GM18861 (cell line): Measurements from ENCODE around the gene RIBC1.
"Not testable (repeated sequence)": the region's sequence is repeated elsewhere in the genome, so short reads cannot be mapped to it uniquely, and the experiment has no call there.

Experiments used
- ATAC-seq: cut with Tn5 transposase; IDR thresholded peaks from one replicate; pipeline ENCODE4 v1.9.1; 2021; ENCODE audit not compliant: unreplicated experiment

RIBC1 gene

DNA sequence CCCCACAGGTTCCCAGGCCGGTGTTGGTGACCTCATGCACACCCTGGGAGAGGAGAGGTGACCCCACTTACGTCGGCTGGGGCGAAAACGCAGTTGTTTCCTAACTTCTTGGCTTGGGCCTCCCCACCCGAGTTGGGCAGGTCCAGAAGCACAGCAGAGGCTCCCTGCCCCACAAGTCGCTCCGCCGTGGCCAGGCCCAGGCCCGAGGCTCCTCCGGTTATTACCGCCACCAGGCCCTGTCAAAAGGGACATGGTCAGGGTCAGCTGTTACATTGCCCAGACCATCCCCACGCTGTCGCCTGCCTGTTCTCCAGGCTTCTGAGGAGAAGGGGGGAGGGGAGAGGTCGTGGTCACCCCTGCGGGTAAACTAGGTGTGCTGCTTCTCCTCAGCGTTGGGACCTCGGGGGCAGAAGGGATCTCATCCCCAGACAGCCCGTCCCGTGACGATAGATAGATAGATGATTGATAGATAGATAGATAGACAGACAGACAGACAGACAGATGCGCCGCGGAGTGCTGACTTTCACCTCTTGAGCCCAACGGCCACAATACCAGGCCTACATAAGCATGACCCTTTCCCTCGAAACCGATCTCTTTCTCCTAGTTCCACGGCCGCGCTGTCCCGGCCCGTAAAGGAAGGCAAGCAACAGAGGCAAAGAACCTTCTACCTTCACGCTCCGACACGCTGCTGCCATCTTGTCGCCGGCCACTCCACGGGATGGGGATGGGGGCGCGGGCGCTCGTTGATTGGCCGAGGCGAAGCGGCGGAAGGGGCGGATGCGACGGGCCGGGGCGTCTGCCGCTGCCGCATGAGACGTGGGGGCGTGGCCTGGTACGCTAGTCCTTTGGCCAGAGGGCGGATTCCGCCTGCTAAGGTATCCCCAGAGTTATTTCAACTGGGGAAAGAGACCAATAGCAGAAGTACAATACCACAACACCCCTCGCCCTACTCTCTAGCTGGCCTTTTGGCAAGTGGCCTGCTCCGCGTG, 11.3 kb downstream of the RIBC1 start, which contains the start of gene HSD17B10:
HSD17B10 (minus strand) TSS at position 720 of the 989 bp plus-strand sequence; CDS start at position 695, 25 bp downstream.
- peak; percentile 76 for ATAC-seq

DNA sequence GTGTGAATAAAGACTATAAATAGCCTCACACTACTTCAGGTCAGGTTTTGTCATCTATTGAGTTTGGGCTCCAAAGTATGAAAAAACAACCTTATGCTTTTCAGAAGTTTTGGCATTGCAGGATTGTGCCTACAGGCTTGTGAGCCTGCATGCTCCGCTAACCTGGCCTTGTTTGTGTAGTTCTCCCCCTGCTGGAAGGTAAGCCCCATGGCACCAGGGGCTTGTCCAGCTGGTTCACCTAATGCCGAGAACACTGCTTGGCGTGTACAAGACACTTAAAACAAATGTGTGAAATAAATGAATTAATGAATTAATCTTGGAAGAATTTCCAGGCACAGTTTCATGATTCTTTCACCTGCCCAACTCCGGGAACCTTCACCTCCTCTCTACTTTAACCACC, 13.3 kb downstream of the RIBC1 start:
- ATAC-seq: peak; percentile 93

DNA sequence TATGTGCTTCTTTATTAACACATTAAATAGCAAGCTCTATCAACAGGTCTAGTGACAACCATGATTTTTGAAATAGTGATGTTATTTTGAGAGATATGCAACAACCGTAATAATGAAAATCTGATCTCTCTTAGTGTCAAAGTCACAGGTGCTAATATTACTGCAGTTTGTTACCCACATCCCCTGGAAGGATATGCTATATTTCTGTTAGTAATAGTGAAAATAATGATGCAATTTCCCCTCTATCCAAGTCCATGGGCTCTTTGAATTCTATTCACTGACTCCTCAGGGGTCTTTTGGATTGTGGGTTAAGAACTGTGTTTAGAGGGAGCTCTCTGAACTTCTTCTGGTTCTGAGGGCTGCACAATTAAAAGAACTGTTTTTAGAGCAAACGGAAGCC, 14.5 kb downstream of the RIBC1 start:
- no peak for ATAC-seq

DNA sequence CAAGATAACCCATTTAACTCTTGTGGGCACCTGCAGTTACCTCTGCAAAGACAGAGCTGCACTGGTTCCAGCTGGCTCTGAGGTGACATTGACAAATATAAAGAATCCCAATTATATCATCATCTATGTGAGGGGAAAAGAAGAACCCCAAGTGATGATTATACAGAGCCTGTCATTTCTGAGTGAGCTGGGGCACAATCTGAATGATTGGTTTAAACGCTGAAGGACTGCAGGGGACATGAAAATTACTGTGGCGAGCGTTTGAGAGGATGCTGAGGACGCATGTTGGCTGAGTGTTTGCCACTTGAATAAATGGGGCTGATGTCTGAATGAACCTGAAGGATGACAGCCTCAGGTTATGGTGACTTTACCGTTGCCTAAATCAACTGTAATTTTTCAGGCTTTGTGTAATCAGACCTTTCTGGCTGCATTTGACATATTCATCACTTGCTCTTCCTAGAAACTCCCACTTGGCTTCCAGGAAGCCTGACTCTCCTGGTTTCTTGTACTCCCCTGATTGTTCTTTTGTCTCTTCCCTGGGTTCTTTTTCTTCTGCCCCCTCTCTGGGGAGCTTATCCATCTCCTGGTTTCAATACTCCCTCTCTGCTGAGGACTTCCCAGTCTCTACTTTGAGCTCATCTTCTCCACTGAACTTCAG, 15.6 kb downstream of the RIBC1 start:
- ATAC-seq: no peak

DNA sequence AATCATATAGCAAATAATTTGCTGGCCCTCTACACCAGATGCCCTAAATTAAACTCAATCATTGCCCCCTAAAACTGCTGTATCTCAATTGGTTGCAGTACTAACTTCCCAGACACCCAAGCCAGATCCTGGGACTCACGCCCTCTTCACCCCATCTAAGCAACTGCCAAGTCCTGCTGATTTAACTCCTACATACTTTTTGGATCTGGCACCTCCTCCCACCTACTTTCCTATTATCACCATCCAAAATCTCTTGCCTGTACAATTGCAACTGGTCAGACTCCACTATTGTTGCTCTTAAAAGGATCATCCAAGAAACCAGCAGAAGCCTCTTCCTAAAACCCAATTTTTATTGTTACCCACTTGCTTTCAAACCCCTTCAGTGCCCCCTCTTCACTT, 16.2 kb downstream of the RIBC1 start:
- ATAC-seq: no peak

GRCh38 chrX:53440101-53440500, 17.4 kb downstream of the RIBC1 start:
- ATAC-seq: no peak

GRCh38 chrX:53440621-53441517, 18.2 kb downstream of the RIBC1 start:
- ATAC-seq: no peak

DNA sequence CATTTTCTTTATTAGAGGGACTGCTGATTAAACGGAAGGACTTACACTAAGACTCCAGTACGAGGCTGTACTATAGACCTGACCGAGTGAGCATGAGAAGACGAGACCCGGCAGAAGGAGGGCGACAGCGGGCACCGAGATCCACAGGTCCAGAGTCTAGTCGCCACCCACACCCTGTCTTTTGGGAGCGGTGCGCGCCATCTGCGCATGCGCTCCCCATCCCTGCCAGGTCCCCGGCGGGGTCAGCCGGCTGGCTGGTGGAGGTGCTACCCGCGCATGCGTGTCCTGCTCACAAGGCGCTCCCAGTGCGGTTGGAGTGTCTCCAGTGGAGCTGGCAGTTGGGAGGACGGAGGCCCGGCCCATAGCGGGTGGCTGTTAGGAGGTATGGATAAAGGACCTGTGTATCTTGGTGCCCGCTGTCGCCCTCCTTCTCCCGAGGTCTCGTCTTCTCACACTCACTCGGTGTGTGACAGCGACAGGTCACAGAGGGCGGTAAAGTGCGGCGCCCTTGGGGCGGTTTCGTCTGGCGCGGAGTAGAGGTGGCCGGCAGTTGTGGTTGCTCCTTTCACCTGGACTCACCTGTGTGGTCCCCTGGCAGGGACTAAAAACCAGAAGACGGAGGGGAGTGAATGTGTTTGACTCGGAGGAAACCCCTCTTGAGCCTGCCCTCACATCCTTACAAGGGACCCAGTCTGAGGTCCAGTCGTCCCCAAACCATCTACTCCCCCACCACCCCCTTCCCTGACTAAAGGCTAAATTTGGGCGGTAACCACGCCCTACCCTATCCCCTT, 19.1 kb downstream of the RIBC1 start:
- ATAC-seq: peak; percentile 67

DNA sequence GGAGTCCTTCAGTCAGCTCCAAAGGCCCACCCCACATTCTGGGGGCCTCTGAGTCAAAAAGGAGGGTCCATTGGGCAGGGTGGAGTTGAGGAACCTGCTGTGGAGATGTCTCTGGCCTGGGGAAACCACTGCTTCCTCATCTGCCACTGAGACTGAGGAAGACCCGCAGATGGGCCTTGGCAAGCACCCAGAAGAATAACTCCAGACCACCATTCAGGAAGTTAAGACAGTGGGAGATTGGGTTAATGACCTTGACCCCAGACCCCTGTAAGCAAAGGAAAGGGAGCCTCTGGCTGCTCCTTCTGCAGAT, 19.6 kb downstream of the RIBC1 start:
- ATAC-seq: no peak

DNA sequence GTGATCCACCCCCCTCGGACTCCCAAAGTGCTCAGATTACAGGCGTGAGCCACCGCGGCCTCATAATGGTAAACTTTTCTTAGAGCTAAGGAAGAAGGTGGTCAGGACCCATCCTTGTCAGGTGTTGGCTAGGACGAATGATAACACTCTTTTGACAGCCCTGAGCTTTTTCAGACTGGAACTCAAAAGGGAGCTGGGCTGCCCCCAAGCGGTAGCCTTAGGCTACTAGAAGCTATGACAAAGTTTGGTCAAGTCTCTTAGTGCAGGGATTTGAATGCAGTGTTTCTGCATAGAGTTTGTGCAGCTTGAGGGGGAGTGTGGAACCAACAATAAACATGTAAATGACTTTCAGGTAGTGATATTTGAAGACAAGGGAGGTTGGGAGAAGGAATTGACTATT, 23.3 kb downstream of the RIBC1 start:
- no peak for ATAC-seq

DNA sequence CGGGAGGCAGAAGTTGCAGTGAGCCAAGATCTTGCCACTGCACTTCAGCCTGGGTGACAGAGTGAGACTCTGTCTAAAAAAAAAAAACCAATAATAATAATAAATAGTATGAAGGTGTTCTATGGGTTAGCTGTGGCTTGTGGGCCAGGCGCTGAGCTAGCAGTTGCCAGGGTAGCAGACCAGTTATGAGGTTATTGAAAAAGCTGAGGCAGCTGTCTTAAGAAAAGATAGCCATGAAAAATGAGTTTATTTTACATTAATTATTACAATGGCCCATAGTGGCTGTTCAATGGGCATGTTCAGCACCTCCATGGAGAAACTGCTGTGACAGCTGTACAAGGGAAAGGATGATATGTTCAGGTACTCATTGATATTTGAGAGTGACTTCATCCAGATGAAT, 24.8 kb downstream of the RIBC1 start:
- no peak for ATAC-seq

GRCh38 chrX:53449632-53450031, 27.0 kb downstream of the RIBC1 start:
- no peak for ATAC-seq

- no peak for ATAC-seq
These were observed 30.1 kb downstream of the RIBC1 start for GRCh38 chrX:53452812-53453211.

- ATAC-seq: no peak
These were observed 33.6 kb downstream of the RIBC1 start for GRCh38 chrX:53456254-53456653.

- ATAC-seq: no peak
These were observed 35.4 kb downstream of the RIBC1 start for GRCh38 chrX:53458082-53458481.

DNA sequence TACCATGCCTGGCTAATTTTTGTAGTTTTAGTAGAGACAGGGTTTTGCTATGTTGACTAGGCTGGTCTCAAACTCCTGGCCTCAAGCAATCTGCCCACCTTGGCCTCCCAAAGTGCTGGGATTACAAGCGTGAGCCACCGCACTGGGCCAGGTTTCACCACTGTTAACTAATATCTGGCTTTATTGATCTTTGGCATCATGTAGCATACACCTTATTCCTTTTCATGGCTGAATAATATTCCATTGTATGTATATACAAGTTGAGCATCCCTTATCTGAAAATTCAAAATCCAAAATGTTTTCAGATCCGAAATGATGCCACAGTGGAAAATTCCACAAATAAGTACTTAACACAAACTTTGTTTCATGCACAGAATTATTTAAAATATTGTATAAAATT, 46.0 kb downstream of the RIBC1 start:
- ATAC-seq: not testable (repeated sequence)

DNA sequence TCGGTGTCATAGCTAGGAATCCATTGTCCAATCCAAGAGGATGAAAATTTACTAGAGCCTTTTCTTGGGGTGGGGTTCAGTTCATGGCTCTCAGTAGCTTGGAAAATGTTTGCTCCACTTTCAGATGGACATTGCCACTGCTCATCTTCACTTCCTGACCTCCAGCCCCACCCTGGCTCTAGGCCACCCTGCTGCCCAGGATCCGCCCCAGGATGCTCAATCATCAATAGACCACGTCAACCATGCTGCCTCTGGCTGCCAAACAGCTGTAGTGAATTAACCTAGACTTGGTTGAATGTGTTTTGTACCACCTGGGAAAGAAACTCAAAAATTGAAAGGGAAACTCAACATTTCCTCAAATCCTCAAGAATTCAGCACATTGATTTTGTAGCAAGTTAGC, 48.7 kb downstream of the RIBC1 start:
- ATAC-seq: no peak

DNA sequence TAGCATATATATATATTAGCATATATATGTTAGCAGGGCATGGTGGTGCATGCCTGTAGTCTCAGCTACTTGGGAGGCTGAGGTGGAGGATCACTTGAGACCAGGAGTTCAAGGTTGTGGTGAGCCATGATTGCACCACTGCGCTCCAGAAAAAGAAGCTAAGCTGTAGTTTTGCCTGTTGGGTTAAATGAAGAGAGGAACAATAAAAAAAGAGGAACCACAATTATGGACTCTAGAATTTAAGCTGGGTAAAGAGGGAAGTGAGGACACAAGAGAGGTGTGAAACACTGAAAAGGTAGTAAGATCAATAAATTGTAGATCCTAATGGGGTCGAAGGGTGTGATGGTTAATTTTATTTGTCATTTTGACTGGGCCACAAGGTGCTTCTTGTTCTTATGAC, 52.0 kb downstream of the RIBC1 start:
- no peak for ATAC-seq

DNA sequence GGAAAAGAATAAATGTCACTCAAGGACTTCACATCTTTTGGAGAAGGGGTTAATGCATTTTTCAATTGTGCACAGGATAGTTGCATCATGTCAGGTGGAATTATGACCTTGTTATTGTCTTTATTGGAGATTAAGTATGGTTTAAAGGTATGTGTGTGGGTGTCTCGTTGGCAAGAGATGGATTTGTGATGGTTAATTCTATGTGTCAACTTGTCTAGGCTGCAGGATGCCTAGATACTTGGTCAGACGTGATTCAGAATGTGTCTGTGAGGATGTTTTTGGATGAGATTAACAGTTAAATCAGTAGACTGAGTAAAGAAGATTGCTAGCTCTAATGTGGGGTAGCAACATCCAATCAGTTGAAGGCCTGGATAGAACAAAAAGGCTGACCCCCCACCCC, 53.7 kb downstream of the RIBC1 start:
- no peak for ATAC-seq

- ATAC-seq: no peak
These were observed 56.6 kb downstream of the RIBC1 start for GRCh38 chrX:53479301-53479700.
